Breast epithelium (tissue), 4 donors: ENCODE results near the gene INPP5J. TPM values are rescaled to one million over a fixed set of nuclear protein-coding genes. Genes with fewer than 3 reads are reported as not detected.
"Not testable (repeated sequence)": the region's sequence is repeated elsewhere in the genome, so short reads cannot be mapped to it uniquely, and the experiment has no call there.

ENCODE experiments used
- DNase-seq, 2 donors: peaks; one replicate each; pipeline ENCODE4 v3.0.0-alpha.2; 2019; ENCODE audit warnings: low spot score in 2 of 2
- H3K27ac ChIP-seq, 2 donors: fragments of 200-600 bp; sonication (generic) in 1 of 2; one replicate each; pipeline ENCODE4 v1.5.1; 2016 to 2019; ENCODE audit warnings: mild to moderate bottlenecking in 1 of 2
- H3K27me3 ChIP-seq, 2 donors: fragments of 200-600 bp; sonication (generic) in 1 of 2; one replicate each; pipeline versions ENCODE4 v1.5.1 to v1.6.0; 2017 to 2019; ENCODE audit warnings: control low read depth in 1 of 2, mild to moderate bottlenecking in 1 of 2
- H3K36me3 ChIP-seq: fragments of 200-600 bp; one replicate; pipeline ENCODE4 v1.5.1; 2019
- H3K4me1 ChIP-seq, 2 donors: fragments of 200-600 bp; sonication (generic); one replicate each; pipeline ENCODE4 v1.5.1; 2016 to 2019; ENCODE audit warnings: control low read depth in 1 of 2
- H3K4me3 ChIP-seq, 3 donors: fragments of 200-600 bp; sonication (generic); 1 replicate in 2 of 3; 2 replicates in 1 of 3; pipeline ENCODE4 v1.5.1; 2016 to 2019; ENCODE audit warnings: mild to moderate bottlenecking in 3 of 3, moderate library complexity in 2 of 3
- H3K9me3 ChIP-seq, 2 donors: fragments of 200-600 bp; sonication (generic) in 1 of 2; one replicate each; pipeline ENCODE4 v1.5.1; 2016 to 2019; ENCODE audit warnings: control low read depth in 1 of 2
- POLR2A ChIP-seq: fragments of 450-650 bp; IDR thresholded peaks from one replicate; pipeline ENCODE4 v1.6.1; 2016; ENCODE audit warnings: antibody characterized with exemption, mild to moderate bottlenecking, moderate library complexity
- POLR2AphosphoS5 ChIP-seq, 3 donors: sonication (generic); formaldehyde crosslinking; IDR thresholded peaks; one replicate each; pipeline ENCODE4 v1.6.1; 2017; ENCODE audit warnings: antibody characterized with exemption in 3 of 3
- intact Hi-C: fragments of 100-400 bp; cut with DNase I; formaldehyde crosslinking; loops from one replicate; pipeline ENCODE4 v1.15.1; 2023; ENCODE audit warnings: low total_unique reads
- total RNA-seq, 3 donors: library from RNA; depleted of rRNA; stranded (reverse); fragments of >200 nt; gene quantifications; one replicate each; pipeline ENCODE4 v1.1.0, GENCODE V29; 2016
- TF ChIP-seq, protein P1 (sequence below), 3 donors: fragments of 450-650 bp; IDR thresholded peaks; one replicate each; pipeline ENCODE4 v1.5.1; 2016 to 2017; ENCODE audit warnings: antibody characterized with exemption in 3 of 3, mild to moderate bottlenecking in 3 of 3, moderate library complexity in 3 of 3

The INPP5J gene
- total RNA-seq, 3 donors from 2014 or later = 7.5 to 15.2 TPM; not detected in 1

GRCh38 chr22:31155422-31155821, 32.7 kb downstream of the INPP5J start:
- no peak for DNase-seq
- TF ChIP-seq POLR2A = no peak
- no peak for TF ChIP-seq POLR2AphosphoS5 (IDR thresholded peaks at IDR 0.05)
- TF ChIP-seq, protein P1, sequence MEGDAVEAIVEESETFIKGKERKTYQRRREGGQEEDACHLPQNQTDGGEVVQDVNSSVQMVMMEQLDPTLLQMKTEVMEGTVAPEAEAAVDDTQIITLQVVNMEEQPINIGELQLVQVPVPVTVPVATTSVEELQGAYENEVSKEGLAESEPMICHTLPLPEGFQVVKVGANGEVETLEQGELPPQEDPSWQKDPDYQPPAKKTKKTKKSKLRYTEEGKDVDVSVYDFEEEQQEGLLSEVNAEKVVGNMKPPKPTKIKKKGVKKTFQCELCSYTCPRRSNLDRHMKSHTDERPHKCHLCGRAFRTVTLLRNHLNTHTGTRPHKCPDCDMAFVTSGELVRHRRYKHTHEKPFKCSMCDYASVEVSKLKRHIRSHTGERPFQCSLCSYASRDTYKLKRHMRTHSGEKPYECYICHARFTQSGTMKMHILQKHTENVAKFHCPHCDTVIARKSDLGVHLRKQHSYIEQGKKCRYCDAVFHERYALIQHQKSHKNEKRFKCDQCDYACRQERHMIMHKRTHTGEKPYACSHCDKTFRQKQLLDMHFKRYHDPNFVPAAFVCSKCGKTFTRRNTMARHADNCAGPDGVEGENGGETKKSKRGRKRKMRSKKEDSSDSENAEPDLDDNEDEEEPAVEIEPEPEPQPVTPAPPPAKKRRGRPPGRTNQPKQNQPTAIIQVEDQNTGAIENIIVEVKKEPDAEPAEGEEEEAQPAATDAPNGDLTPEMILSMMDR (IDR thresholded peaks at IDR 0.05) = no peak
- Histone ChIP-seq H3K4me1 (no peaks in the 10 kb centered on the region), H3K27me3 (no peaks in the 10 kb centered on the region), H3K27ac (peak overlapping the region; percentile 73 to 89), H3K4me3 (no peak overlapping the region), H3K36me3 (no peaks in the 10 kb centered on the region), H3K9me3 (no peaks in the 10 kb centered on the region)
- intact Hi-C loops = no loop called here

- intact Hi-C loops = no loop called here
- H3K4me1 ChIP-seq = no peaks in the 10 kb centered on the region
- TF ChIP-seq POLR2AphosphoS5 (IDR thresholded peaks at IDR 0.05) = no peak
- TF ChIP-seq, protein P1 (IDR thresholded peaks at IDR 0.05) = no peak
- no peak for TF ChIP-seq POLR2A
- no peak for DNase-seq
- peak overlapping the region; percentile 71 to 80 (median 72) for H3K4me3 ChIP-seq
- H3K36me3 ChIP-seq = no peaks in the 10 kb centered on the region
- no peaks in the 10 kb centered on the region for H3K9me3 ChIP-seq
- H3K27ac ChIP-seq = peak overlapping the region; percentile 96 to 97
- no peaks in the 10 kb centered on the region for H3K27me3 ChIP-seq
Observed at GRCh38 chr22:31160328-31160978, 37.7 kb downstream of the INPP5J start.

- H3K4me1 ChIP-seq = no peaks in the 10 kb centered on the region
- no peaks in the 10 kb centered on the region for H3K36me3 ChIP-seq
- no peak for DNase-seq
- H3K27ac ChIP-seq = peak overlapping the region; percentile 96 to 97
- intact Hi-C loops = no loop called here
- no peaks in the 10 kb centered on the region for H3K9me3 ChIP-seq
- H3K4me3 ChIP-seq = peak overlapping the region; percentile 71 to 80 (median 72)
- no peaks in the 10 kb centered on the region for H3K27me3 ChIP-seq
- TF ChIP-seq POLR2A = no peak
- TF ChIP-seq, protein P1 (IDR thresholded peaks at IDR 0.05) = no peak
- TF ChIP-seq POLR2AphosphoS5 (IDR thresholded peaks at IDR 0.05) = no peak
Observed at GRCh38 chr22:31161386-31161785, 38.6 kb downstream of the INPP5J start.

DNA sequence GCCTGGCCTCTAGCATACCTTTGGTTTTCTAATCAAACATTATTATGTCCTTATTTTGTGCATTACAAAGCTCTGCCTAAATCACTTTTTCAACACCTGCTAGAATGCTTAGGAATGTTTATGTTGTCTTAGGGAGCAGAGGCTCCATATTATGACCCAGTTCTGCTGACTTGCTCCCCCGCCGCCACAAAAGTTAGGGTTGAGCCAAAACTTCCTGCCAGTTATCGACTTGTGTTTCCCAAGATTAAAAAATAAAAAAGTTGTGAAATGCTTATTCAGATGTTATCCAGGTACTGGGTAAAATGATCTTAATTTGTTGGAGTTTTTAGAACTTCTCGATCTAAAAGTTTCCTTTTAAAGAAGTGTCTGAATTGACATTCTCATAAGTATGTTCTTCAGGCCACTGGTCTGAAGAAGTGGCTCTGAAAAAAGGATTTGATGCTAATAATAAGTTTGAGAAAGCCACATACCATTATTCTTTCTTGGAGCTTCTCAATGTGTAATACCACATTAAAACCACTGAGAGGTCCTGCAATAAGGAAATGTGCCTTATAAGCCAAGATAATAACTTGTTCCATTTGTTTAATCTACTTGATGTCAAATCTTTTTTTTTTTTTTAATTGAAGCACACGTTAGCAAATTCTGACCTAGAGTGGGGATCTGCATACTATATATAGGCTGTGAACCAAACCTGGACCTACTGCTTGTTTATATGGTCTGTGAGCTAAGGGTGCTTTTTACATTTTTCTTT, 39.4 kb downstream of the INPP5J start:
- Histone ChIP-seq H3K36me3 (no peaks in the 10 kb centered on the region), H3K4me3 (peak overlapping the region in 1 of 3 donors; percentile 31), H3K27me3 (no peaks in the 10 kb centered on the region), H3K4me1 (no peaks in the 10 kb centered on the region), H3K9me3 (no peaks in the 10 kb centered on the region), H3K27ac (peak overlapping the region; percentile 21 to 97)
- no peak for DNase-seq
- TF ChIP-seq, protein P1 (IDR thresholded peaks at IDR 0.05) = no peak
- TF ChIP-seq POLR2A = no peak
- no peak for TF ChIP-seq POLR2AphosphoS5 (IDR thresholded peaks at IDR 0.05)
- intact Hi-C loops = no loop called here

DNA sequence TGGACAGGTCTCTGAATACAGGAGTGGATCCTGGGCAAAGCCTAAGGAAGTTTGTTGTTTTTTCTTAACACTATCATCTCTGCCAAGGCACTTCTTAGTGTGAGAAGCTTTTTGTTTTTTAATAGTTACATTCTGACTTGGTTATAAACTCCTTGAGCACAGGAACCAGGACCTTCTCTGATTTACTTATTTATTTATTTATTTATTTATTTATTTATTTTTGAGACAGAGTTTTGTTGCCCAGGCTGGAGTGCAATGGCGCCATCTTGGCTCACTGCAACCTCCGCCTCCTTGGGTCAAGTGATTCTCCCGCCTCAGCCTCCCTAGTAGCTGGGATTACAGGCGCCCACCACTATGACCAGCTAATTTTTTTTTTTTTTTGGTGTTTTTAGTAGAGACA, 48.2 kb downstream of the INPP5J start:
- no peak for TF ChIP-seq POLR2AphosphoS5 (IDR thresholded peaks at IDR 0.05)
- TF ChIP-seq POLR2A = no peak
- TF ChIP-seq, protein P1 (IDR thresholded peaks at IDR 0.05) = no peak
- Histone ChIP-seq H3K36me3 (no peaks in the 10 kb centered on the region), H3K27ac (no peak overlapping the region), H3K4me1 (no peaks in the 10 kb centered on the region), H3K9me3 (no peaks in the 10 kb centered on the region), H3K27me3 (no peaks in the 10 kb centered on the region), H3K4me3 (no peak overlapping the region)
- no peak for DNase-seq
- intact Hi-C loops = no loop called here

GRCh38 chr22:31171734-31172133, 49.0 kb downstream of the INPP5J start:
- H3K4me1 ChIP-seq, intact Hi-C loops, H3K4me3 ChIP-seq, H3K9me3 ChIP-seq, H3K27me3 ChIP-seq, H3K27ac ChIP-seq, H3K36me3 ChIP-seq, DNase-seq: not testable (repeated sequence)
